GM21717 (cell line): ENCODE results near the gene MACO1.

Experiments
- ATAC-seq: cut with Tn5 transposase; IDR thresholded peaks from one replicate; pipeline ENCODE4 v1.9.1; 2021; ENCODE audit warnings: mild to moderate bottlenecking, moderate library complexity; ENCODE audit not compliant: unreplicated experiment

The MACO1 gene

DNA sequence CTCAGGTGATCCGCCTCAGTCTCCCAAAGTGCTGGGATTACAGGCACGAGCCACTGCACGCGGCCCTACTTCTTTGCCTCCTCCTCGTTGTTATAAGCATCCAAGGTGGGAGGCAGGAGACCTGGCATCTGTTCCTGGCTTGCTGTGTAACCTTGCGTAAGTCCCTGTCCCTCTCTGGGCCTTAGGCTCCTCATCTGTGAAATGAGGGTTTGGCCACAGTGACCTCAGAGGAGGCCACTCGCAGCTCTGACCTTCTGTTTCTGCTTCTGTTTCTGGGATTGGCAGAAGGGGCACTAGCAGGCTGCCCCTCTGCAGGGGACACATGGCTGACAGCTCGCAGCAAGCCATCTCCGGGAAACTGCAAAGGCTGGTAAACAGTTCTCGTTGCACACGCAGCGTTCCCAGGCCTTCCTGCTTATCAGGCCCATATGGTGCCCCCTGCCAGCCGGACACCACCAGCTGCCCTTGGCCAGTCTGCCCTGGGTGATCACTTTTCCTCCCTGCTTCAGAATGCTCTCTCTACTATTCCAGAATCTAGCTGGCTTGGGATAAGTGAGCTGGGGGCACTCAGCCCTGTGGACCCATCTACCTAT, 110.1 kb downstream of the MACO1 start:
- no peak for ATAC-seq

DNA sequence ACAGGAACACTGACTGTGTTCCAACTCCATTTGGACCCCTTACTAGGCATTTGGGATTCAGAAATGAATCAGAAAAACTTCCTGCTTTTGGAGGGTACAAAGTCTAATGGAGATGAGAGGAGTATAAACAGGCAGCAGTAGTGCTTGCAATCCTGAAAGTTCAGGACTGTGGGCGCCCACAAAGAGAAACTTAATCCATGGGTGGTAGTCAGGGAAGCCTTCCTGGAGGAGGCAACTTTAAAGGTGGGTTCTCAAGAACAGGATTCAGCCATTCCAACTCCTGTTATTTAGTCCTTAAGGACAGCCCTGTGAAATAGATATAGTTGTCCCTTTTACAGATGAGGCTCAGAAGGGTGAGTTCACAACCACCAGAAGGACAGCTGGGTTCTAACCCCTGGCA, 110.7 kb downstream of the MACO1 start:
- ATAC-seq = no peak

DNA sequence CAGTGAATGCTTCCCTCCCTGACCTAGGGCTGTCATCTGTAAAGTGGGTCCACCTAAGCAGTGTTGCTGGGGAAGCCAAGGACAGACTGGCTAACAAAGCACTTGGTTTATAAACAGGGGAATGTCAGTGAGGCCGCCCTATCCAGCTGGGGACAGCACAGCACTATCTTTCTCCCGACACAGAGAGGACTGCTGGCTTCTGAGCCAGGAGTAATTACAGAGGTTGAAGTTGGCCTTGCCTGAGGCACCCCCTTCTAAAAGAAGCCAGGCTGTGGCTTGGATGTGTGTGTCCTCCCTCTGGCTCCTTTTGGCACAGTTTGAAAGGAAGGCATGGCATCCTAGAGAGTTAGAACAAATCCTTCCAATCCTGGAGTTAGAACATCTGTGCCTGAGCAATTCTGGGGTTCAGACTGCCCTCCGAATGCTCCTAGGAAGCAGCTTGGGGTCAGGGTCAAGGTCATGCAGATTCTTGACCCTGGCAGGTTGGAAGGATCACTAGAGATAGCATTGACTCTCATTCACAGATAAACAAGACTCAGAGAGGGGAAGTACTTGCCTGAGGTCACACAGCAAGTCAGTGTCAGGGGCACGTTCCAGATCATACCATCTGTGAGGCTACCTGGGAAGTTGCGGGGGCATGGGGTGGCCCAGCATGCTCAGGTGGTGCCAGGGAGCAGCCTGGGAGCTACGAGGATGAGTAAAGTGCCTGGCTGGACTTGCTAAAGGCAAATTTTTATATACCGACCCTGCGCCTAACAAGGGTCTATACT, 111.4 kb downstream of the MACO1 start:
- ATAC-seq = no peak

DNA sequence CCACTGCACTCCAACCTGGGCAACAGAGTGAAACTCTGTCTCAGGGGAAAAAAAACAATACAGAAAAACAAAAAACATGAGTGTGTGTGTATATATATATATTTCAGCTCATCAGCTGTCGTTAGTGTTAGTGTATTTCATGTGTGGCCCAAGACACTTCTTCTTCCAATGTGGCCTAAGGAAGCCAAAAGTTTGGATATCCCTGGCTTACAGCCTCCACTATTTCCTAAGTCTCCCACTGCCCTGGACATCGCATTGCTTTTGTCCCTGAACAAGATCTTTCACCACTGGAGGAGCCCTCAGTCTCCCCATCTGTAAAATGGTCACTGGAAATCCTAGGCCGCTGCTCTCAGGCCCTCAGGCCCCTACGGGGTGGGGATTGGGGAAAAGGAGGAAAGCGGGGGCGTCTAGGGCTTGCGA, 112.3 kb downstream of the MACO1 start:
- ATAC-seq = no peak

DNA sequence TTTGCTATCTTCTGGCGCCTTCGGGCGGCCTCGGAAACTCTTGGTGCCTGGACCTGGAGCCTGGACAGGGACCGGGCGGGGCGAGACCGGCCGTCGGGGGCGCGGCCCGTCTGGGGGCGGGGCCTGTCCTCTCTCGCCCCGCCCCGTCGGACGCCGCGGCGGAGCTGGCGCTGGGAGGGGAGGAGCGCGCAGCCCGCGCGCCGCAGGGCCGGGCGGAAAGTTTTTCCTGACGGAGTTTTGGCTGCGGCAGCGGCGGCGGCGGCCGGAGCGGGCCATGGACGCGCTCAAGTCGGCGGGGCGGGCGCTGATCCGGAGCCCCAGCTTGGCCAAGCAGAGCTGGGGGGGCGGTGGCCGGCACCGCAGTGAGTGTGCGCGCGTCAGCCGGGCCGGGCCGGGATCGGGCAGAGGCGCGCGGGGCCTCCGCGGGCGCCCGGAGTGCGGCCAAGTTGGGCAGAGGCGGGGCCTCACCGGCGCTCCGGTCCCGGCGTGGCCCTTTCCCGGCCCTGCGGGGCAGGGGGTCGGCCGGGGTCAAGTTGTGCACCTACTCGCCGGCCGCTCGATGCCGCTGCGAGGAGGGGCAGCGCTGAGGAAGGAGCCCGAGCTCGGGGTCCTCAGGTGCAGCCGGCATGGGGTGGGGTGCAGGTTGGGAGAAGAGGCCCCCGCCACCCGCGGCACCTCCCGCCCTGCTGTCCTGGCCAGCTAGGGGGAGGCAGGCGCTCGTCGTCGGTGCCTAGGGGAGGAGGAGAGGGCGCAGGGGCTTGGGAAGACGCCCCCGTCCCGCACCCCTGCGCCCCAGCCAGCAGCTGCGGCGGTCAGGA, 112.9 kb downstream of the MACO1 start, which contains the start of gene LDLRAP1:
Gene LDLRAP1, plus strand, starts transcription at position 182 of the 818 bp plus-strand sequence. Its CDS starts 93 bp downstream, at position 275.
- ATAC-seq = peak; percentile 75

DNA sequence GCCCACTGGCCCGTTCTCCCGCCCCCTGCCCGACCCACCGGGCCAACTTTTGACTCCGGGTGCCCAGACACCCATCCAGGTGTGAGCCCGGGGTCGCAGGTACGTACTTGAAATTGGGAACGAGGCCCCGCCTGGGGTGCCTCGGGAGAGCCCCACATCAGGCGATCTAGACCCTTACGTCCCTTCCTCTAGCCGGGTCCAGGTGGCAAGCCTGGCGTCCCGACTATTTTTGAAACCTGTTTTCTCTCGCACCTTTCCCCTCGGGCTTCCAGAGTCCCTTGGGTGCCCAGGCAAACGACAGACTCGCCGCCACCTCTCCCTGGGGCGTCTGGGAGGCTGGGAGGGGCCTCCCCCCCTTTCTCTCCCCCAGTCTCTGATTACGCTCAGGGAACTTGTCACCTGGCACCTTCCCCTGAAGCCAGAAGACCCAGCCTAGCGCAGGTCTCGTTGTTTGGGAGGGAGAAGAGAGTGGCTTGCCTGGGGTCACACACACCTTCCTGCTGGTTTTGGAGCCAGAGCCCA, 113.6 kb downstream of the MACO1 start:
- no peak for ATAC-seq

DNA sequence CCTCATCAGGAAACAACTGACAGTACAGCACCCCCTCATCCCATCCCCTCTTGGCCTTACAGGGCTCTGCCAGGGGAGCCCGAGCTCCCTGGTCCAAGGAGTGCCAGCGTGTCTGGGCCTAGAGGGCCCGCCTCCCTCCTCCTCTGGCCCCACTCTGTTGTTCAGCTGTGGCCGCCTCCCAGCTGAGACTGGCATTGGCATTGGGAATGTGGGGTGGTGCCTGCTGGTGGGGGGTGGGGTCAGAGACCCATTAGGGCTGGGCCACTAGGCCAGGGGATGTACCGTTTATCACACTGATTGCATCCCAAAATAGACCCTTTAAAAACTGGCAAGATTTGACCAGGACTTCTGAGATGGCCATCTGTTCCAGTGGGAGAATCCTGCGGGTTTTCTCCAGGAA, 114.1 kb downstream of the MACO1 start:
- no peak for ATAC-seq

DNA sequence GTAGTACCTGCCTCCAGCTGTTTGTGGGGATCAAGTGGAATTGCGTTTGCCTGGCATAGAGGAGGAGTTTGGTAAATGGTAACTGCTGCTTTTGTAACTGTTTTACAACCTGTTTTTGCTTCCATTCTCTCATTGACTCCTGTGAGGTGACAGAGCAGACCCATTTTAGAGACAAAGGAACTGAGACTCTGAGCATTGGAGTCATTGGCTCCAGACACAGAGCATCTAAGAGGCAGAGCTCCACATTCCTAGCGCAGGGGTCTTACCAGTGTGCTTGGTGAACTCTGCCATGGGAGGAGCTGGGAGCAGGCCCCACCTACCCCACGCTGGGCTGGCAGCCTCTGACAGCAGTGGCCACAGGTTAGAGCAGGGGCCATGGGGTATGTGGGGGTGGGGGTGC, 115.1 kb downstream of the MACO1 start:
- no peak for ATAC-seq

DNA sequence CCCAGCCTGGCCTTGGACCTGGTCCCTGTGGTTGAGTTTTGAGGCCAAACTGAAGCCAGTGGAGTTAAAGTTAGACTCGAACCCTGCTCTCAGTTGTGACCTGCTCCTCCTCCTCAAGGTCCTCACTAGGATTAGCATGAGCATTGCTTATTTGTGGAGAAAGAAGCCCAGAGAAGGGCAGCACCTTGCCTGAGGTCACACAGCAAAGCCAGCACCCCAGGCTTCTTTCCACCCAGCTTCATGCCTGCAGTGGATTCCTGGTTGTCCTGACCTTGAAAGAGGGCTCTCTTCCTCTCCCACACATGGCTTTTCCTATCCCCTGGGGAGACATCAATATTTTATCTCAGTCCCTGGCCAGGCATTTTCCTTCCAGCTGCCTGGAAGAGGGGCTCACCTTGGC, 115.5 kb downstream of the MACO1 start:
- no peak for ATAC-seq

DNA sequence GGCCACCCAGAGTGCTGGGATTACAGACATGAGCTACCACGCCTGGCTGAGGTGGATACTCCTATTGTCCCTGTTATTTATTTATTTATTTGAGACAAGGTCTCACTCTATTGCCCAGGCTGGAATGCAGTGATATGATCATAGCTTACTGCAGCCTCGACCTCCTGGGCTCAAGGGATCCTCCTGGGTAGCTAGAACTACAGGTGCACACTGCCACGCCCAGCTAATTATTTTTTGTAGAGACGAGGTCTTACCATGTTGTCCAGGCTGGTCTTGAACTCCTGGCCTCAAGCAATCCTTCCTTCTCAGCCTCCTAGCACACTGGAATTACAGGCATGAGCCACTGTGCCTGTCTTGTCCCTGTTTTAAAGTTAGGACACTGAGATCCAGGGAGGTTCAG, 117.9 kb downstream of the MACO1 start:
- no peak for ATAC-seq

DNA sequence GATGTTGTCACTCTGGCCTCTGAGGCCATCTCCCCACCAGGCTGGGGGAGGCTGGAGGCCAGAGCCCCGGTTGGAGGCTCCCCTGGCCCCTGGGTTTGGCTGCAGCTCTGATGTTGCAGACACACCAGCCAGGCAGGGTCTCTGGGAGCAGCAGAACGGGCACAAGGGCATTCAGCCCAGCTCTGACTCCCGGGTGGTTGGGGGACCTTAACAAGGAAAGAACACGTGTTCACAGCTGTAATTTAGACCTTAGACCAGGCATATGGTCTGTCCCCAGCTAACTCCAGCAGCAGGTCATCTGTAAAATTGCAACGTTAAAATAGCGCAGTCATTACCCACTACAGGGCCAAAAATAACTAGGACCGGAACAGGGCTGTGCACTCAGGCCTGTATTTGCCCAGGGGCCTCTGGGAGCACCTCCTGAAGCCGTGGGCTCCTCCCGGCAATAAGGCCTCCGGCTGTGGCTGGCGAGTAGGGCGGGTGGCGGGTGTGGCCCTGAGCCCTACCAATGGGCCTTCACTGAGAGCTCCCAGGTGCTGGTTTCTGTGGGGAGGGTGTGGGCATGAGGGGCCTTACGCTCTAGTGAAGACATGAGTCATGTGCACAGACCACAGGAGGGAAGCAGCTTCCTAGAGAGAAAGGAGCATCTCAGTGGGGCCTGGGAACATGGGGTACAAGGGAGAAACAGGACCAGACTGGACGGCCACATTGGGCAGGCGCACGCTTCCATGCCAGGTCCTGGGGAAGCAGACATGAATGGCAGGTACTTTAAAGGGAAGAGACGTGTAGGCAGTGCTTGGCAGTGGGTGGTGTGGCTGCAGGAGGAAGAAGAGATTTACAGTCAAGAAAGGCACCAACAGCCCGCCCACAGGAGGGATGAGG, 118.8 kb downstream of the MACO1 start:
- peak; percentile 89 for ATAC-seq
